D341Med (cell line): ENCODE data around the gene GSX2.
"Not testable (repeated sequence)": the region's sequence is repeated elsewhere in the genome, so short reads cannot be mapped to it uniquely, and the experiment has no call there.

Source experiments
- DNase-seq: peaks from one replicate; pipeline ENCODE4 v3.0.0; 2012; ENCODE audit warnings: low spot score

Gene GSX2

DNA sequence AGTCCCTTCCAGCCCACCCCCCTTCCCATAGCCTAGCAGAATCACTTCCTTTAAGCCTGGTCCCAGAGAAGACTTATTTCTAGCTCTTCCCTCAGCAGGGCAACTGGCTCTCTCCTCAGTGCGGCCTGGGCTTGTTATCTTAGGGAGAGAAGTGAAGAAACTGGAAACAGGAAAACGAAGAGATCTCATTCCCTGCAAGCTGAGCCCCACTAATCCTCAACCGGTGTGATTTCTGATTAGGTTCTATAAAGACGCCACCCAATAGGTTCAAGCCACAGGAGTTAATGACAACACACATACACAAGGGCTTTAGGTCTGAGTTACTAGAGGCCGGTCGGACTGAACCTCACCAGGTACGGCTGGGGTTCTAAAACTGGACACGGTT lies 3.2 kb downstream of the GSX2 start:
- DNase-seq = no peak

DNA sequence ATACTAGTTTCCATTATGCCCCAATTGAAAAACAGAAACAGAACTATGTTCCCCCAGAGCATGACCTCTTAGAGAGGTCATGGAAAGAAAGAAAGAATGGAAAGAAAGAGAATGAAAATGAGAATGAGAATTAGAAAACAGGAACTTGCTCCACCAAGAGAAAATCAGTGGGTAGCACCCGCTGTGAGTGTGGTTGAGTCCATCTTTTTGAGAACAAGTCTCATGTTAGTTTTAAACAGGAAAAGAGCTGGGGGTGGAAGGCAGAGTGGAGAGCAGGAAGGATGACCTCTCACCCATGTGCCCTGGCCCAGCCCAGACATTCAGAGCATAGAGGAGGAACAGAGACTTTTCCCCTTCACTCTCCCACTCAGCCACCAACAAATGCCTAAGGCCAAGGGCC lies 4.9 kb downstream of the GSX2 start:
- DNase-seq = no peak

DNA sequence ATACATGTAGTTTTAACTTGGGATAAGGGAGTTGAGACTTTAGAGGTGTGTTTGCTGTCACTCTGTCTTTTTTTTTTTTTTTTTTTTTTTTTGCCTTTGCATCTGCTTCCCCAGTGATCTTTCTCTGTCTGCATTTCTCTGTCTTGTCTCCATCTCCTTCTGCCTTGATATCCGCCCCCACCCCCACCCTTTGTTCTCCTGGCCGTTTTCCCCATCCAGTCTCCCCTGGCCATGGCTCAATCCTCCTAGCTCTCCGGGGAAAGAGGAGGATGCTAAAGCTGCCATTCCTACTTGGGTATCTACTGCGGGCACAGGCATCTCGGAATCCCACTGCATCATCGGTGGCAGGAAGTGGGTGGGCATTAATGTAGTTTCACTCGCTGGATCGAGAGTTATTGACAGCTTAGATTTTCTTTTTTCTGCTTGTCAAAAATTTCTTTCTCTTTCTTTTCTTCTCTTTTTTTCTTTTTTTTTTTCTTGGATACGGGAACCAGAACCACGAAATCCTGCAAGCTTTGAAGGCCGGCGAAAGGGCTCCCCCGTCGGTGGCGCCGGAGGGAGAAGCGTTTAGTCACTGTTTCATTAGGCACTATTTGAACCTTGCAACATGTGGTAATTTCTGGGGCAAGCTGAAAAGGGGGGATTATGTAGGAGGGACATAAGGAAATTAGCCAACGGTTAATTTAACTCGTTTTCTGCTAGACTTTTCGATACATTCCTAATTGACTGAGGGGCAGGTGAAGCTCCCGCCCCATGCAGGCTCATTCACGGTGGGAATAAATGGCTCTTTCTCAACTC lies 8.2 kb downstream of the GSX2 start:
- DNase-seq = no peak

DNA sequence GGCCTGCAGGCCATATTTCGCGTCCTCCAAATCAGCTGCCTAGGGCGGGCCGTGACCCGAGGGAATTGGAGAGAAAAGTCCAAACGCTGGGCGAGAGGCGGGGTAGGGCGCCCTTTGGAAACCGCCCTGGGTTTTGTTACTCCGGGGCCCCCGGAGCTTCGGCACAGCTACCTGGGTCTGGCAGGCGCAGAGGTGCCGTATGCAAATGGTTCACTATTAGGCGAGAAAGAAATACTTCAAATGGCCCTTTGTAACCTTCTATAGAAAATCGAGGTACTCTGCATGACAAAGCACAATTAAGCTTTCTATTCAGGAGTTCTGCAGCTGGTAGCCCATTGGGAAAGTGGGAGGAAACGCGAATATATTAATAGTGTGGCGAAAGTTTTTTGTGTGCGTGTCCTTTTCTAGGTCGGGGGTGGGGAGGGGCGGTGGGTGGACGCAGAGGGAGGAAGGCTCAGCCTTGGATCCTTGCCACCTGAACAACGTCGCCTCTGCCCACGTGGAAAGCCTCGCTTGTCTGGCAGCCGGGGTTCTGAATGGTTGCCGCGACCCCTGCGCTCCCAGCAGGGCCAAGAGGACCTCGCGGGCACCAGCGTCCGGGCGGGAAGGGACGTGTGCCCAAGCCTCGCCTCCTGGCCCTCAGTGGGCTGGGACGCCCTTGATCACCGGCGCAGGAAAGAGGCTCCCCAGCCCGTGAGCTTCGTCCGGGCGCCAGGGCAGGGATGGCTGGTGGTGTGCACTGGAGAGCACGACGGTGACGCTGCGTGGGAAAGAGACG lies 9.5 kb downstream of the GSX2 start:
- no peak for DNase-seq

DNA sequence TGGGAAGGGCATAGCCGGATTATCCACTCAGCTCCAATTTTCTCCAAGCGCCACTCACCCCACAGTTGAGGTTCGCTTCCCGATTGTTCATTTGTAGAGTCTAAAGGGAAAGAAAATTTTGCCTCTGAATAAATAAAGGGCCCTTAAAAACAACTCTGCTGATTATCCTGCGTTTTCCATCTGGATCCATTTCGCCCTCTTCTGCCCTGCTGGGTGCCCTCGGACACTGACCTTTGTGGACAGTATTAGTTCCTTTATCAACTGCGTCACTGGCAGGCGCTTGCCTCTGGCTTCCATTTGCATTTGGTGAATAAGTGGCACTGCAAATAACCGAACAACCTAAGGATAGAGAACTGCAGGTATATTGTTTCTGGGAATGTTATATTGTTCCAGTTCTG lies 10.1 kb downstream of the GSX2 start:
- DNase-seq = no peak

DNA sequence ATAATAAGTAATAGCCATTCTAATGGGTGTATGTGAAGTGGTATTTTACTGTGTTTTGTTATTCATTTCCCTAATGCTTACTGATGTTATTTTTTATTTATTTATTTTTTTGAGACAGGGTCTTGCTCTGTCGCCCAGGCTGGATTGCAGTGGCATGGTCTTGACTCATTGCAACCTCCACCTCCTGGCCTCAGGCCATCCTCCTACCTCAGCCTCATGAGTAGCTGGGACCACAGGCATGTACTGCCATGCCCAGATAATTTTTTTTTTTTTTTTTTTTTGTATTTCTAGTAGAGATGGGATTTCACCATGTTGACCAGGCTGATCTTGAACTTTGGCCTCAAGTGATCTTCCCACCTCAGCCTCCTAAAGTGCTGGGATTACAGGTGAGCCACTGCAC lies 13.2 kb downstream of the GSX2 start:
- not testable (repeated sequence) for DNase-seq

DNA sequence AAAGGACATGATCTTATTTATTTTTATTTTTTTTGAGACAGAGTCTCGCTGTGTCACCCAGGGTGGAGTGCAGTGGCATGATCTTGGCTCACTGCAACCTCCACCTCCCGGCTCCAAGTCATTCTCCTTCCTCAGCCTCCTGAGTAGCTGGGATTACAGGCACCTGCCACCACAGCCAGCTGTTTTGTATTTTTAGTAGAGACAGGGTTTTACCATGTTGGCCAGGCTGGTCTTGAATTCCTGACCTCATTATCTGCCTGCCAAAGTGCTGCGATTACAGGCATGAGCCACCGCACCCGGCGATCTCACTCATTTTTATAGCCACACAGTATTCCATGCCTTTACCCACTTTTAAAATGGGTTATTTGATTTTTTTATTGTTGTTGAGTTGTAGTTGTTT lies 16.3 kb downstream of the GSX2 start:
- not testable (repeated sequence) for DNase-seq

DNA sequence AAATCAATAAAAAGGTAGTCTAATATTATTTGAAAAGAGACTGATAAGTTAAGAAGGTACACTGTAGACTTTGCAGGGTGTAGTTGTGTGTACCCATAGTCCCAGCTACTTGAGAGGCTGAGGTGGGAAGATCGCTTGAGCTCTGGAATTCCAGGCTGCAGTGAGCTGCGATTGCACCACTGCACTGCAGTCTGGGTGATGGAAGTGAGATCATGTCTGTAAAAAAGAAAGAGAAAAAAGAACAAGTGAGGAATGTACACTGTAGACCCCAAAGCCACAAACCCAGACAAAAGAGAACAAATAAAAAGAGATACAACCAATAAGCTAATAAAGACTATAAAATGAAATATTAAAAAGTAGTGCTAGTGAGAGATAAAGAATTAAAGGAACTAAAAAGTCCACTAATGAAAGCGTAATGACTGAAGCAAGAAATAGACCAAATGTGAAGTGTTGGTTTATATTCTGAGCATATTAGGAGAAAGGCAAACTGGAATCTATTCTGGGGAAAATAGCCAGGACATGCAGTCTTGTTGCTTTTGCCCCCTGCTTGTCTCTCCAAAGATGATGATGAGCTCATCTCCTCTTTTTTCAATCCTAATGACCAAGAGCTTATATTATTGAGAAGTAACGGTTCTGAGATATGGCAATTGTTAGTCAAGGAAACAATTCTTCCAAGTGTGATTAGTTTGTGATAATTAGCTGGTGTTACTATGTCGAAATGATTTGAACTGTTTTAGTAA lies 19.1 kb downstream of the GSX2 start:
- no peak for DNase-seq

DNA sequence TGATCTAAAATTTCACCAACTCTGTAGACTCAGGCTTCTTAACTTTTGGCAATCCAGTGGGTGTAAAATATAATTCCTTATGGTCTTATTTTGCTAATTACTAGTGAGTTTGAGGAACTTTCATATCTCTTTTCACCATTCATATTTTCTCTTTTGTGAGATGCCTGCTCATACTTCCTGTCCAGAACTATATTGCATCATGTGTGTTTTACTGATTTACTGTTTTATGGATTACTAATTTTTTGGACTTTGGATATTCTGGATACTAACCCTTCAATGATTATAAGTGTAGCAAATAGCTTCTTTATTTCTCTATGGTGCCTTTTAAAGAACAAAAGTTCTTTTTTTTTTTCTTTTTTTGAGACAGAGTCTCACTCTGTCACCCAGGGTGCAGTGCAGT lies 20.6 kb downstream of the GSX2 start:
- DNase-seq = no peak

DNA sequence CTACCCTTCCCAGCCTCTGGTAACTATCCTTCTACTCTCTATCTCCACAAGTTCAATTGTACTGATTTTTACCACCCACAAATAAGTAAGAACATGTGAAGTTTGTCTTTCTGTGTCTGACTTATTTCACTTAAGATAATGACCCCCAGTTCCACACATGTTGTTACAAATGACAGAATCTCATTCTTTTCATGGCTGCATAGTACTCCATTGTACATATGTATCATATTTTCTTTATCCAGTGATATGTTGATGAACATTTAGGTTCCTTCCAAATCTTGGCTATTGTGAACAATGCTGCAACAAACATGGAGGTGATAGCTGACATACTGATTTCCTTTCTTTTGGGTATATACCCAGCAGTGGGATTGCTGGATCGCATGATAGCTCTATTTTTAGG lies 27.7 kb downstream of the GSX2 start:
- DNase-seq = no peak

DNA sequence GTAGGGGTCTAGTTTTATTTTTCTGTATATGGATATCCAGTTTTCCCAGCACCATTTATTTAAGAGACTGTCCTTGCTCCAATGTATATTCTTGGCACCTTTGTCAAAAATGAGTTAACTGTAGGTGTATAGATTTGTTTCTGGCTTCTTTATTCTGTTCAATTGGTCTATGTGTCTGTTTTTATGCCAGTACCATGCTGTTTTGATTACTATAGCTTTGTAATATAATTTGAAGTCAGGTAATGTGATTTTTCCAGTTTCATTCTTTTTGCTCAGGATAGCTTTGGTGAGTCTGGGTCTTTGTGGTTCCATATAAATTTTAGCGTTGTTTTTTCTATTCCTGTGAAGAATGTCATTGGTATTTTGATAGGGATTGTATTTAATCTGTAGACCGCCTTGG lies 28.7 kb downstream of the GSX2 start:
- not testable (repeated sequence) for DNase-seq

DNA sequence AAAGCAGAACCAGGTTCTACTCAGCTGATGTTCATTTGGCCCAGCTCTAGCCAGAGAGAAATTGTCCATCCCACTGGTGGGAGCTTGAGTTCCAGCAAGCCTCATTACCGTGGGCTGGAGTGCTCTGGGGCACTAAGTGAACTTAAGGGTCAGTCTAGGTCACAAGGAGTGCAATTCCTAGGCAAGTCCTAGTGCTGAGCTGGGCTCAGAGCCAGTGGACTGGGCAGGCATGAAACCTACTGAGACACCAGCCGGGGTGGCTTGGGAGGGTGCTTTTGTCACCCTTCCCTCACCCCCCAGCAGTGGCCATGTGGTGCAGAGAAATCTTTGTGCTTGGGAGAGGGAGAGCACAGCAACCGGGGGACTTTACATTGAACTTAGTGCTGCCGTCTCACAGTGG lies 39.4 kb downstream of the GSX2 start:
- DNase-seq = no peak

DNA sequence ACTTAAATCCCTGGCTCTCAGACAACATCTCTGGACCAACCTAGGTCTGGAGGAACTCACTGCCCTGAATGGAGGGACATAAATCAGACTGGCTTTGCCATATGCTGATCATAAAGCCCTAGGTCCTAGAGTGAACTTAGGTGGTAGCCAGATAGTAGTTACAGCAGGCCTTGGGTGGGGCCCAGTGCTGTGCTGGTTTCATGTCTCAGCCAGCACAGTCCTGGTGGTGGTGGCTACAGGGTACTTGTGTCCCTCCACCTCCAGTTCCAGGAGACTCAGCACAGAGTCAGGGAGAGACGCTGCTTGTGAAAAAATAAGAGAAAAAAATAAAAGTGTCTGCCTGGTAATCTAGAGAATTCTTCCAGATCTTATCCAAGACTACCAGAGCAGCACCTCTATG lies 40.3 kb downstream of the GSX2 start:
- DNase-seq = no peak

DNA sequence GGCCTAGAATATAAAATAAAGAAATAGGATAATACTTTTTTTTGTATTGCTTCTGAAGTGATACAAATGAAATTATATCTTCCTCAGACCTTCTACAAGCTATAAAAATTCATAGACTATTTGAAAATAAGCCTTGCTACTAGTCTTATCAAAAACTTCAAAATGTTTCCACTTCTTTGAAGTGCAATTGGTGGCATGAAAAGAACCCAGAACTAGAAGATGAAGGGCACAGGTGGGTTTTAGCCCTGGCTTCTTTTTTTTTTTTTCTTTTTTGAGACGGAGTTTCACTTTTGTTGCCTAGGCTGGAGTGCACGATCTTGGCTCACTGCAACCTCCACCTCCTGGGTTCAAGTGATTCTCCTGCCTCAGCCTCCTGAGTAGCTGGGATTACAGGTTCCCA lies 44.2 kb downstream of the GSX2 start:
- DNase-seq = no peak

DNA sequence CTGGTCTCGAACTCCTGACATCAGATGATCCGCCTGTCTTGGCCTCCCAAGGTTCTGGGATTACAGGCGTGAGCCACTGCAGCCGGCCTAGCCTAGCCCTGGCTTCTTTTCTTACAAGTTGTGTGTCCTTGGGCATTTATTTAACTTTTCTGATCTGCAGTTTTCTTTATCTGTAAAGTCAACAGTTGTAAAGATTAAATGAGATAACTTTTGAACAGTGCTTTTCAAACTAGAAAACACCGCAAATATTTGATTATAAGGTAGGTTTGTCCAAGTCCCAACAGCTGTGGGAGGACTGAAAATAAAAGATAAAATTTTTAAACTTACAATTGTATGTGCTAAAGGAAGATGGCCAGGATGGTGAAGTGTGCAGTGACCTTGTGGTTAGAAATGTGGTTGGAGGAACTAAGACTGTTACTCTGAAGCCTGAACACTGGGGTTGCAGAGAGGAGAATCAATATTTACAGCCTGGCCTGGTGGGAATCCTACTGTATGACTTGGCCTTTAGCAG lies 44.8 kb downstream of the GSX2 start:
- no peak for DNase-seq

DNA sequence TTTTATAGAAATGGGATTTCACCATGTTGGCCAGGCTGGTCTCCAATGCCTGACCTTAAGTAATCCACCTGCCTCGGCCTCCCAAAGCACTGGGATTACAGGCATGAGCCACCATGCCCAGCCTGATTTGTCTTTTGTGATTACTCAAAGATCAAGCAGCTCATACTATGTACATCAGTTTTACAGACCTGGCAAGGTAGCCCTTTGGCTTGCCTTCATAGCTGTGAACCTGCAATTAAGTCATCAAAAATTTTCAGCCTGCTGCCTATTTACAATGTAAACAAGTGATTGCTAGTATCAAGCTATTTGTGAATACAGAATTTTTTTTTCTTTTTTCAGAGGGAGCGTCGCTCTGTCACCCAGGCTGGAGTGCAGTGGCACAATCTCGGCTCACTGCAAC lies 46.2 kb downstream of the GSX2 start:
- DNase-seq = no peak

DNA sequence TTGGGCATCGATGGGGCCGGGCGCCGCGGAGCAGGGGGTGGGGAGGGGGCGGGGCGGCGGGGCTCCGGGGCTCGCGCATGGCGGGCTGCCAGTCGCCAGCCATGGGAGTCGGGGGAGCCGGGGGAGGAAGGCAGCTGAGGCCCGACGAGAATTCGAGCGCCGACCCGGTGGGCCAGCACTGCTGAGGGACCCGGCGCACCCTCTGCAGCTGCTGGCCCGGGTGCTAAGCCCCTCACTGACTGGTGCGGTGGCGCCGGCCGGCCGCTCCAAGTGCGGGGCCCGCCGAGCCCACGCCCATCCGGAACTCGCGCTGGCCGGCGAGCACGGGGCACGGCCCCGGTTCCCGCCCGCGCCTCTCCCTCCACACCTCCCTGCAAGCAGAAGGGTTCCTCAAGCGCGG lies 49.4 kb downstream of the GSX2 start:
- no peak for DNase-seq
